HepG2 (cell line): ENCODE results near the gene ZNF740. TPM values are rescaled to one million over a fixed set of nuclear protein-coding genes. Genes with fewer than 3 reads are reported as not detected.
A peak's percentile ranks its signal among the peaks of the same experiment; 100 is the strongest.

Source experiments
- ATAC-seq: fragments of 200-7000 bp; cut with Tn5 transposase; 3 replicates; pipeline ENCODE4 v1.9.1; 2020; ENCODE audit warnings: mild to moderate bottlenecking, moderate library complexity
- BruUV-seq: library from RNA; stranded (reverse); fragments of 400-500 nt; replicated peaks from 2 replicates; lab custom pipeline; 2021; lab: Mats Ljungman, UMichigan
- CTCF ChIA-PET: fragments of 300-600 bp; formaldehyde crosslinking; extraction: SDS; loops from one replicate; lab custom pipeline; 2021; ENCODE audit warnings: low total read pairs, inconsistent platforms, low intra/inter-chr PET ratio; lab: Yijun Ruan, JAX
- POLR2A ChIA-PET: fragments of 350-600 bp; sonication (Branson Sonifier 250); formaldehyde crosslinking; loops from one replicate; lab custom pipeline; 2020; ENCODE audit warnings: antibody characterized with exemption, inconsistent platforms; lab: Yijun Ruan, JAX
- DNase-seq: peaks from one replicate; pipeline ENCODE4 v3.0.0-alpha.2; 2015; ENCODE audit warnings: low spot score
- FAIRE-seq: peaks from 3 replicates; lab custom pipeline; 2011; peaks lifted over from hg19 to GRCh38; lab: Jason Lieb, UNC
- H2AFZ ChIP-seq: one replicate; pipeline ENCODE4 v1.6.1; 2011; ENCODE audit warnings: low read length, inconsistent platforms
- H3K27ac ChIP-seq: fragments of 300-600 bp; 3 replicates; pipeline ENCODE4 v1.8.0; 2011; ENCODE audit warnings: mixed run types, mild to moderate bottlenecking, mixed read lengths, low read length, inconsistent platforms; ENCODE audit not compliant: insufficient read depth; ENCODE audit errors: extremely low read length
- H3K27me3 ChIP-seq, 2 experiments: fragments of 200-600 bp in 1 of 2; 2 replicates in 1 of 2; 3 replicates in 1 of 2; pipeline versions ENCODE4 v1.6.0 to v1.8.0; 2011; ENCODE audit warnings: low read length in 2 of 2, mild to moderate bottlenecking in 2 of 2, moderate library complexity in 2 of 2, inconsistent platforms in 1 of 2; ENCODE audit not compliant: insufficient read depth in 2 of 2, control insufficient read depth in 1 of 2
- H3K36me3 ChIP-seq, 2 experiments: fragments of 200-600 bp in 1 of 2; replicated peaks in 1 of 2; 2 replicates in 1 of 2; 3 replicates in 1 of 2; pipeline versions ENCODE4 v1.5.1 to v1.8.0; 2011; ENCODE audit warnings: low read length in 2 of 2, inconsistent platforms in 1 of 2; ENCODE audit not compliant: insufficient read depth in 2 of 2, control insufficient read depth in 1 of 2
- H3K4me1 ChIP-seq: 2 replicates; pipeline ENCODE4 v1.5.1; 2012; ENCODE audit warnings: low read length, inconsistent platforms; ENCODE audit not compliant: insufficient read depth
- H3K4me2 ChIP-seq: 2 replicates; pipeline ENCODE4 v1.6.0; 2011; ENCODE audit warnings: low read depth, low read length, inconsistent platforms
- H3K4me3 ChIP-seq, 3 experiments: fragments of 200-600 bp in 1 of 3; sonication (generic), shearing (Covaris generic) in 1 of 3; replicated peaks in 1 of 3; 2 replicates each; pipeline ENCODE4 v1.5.1; 2011 to 2016; ENCODE audit warnings: low read length in 3 of 3, inconsistent platforms in 2 of 3, low read depth in 2 of 3, mild to moderate bottlenecking in 2 of 3, control low read depth in 1 of 3, mixed read lengths in 1 of 3; ENCODE audit not compliant: insufficient read depth in 1 of 3
- H3K79me2 ChIP-seq: one replicate; pipeline ENCODE4 v1.6.1; 2011; ENCODE audit warnings: low read length, inconsistent platforms; ENCODE audit not compliant: insufficient read depth
- H3K9ac ChIP-seq: 2 replicates; pipeline ENCODE4 v1.6.0; 2011; ENCODE audit warnings: mild to moderate bottlenecking, low read depth, low read length, inconsistent platforms; ENCODE audit not compliant: insufficient read depth
- H3K9me3 ChIP-seq: 2 replicates; pipeline ENCODE4 v1.5.1; 2012; ENCODE audit warnings: mild to moderate bottlenecking, low read length
- H4K20me1 ChIP-seq: 2 replicates; pipeline ENCODE4 v1.6.0; 2011; ENCODE audit warnings: inconsistent platforms, mild to moderate bottlenecking, low read length, moderate library complexity; ENCODE audit not compliant: insufficient read depth
- EEA1 ChIP-seq: sonication (generic); formaldehyde crosslinking; IDR thresholded peaks from 2 replicates; pipeline ENCODE4 v1.5.1; 2020; ENCODE audit warnings: mild to moderate bottlenecking, missing genetic modification reagents, borderline replicate concordance
- FOXA1 ChIP-seq, 2 experiments: fragments of 450-650 bp in 1 of 2; sonication (generic) in 1 of 2; formaldehyde crosslinking in 1 of 2; IDR thresholded peaks; 2 replicates each; pipeline versions ENCODE4 v1.4.0 to v1.6.1; 2016 to 2020; ENCODE audit warnings: missing genetic modification reagents in 1 of 2
- FOXA3 ChIP-seq: IDR thresholded peaks from 2 replicates; pipeline ENCODE4 v1.6.1; 2016; ENCODE audit warnings: missing genetic modification reagents, missing compliant biosample characterization
- SUZ12 ChIP-seq: fragments of 150-350 bp; IDR thresholded peaks from 2 replicates; pipeline ENCODE4 v1.6.1; 2014; ENCODE audit warnings: low read depth, low read length
- ZNF12 ChIP-seq: sonication (generic); formaldehyde crosslinking; IDR thresholded peaks from 2 replicates; pipeline ENCODE4 v1.5.0; 2020; ENCODE audit warnings: missing genetic modification reagents
- WGBS: methylation state at CpG from one replicate; pipeline ENCODE4 v1.1.6; 2017; ENCODE audit warnings: low lambda C conversion rate; 5-methylcytosine and 5-hydroxymethylcytosine counted together
- in situ Hi-C: cut with HindIII; loops from 2 replicates; pipeline ENCODE4 v1.10.0; 2017; ENCODE audit warnings: low pct_unique_long_range_greater_than_20kb; ENCODE audit not compliant: extremely low pct_ligation_motif_present
- intact Hi-C: fragments of 100-400 bp; cut with micrococcal nuclease; formaldehyde crosslinking; loops from one replicate; pipeline ENCODE4 v1.10.0; 2022; ENCODE audit not compliant: unreplicated experiment
- polyA plus RNA-seq, 8 experiments: library from polyadenylated mRNA; depleted of rRNA in 3 of 8; stranded (reverse) in 7 of 8; unstranded in 1 of 8; fragments of >200 nt; fragmentation: Illumina TruSeq in 4 of 8; extraction: Trizol in 4 of 8; gene quantifications; 2 replicates each; pipeline versions ENCODE4 v1.2.1 to v1.2.3, GENCODE V29; 2011 to 2016; ENCODE audit warnings: low read depth in 4 of 8, missing spikeins in 1 of 8, mixed read lengths in 1 of 8; ENCODE audit not compliant: insufficient read depth in 1 of 8
- total RNA-seq, 5 experiments: library from RNA; depleted of rRNA; stranded (reverse); fragments of >200 nt; fragmentation: Illumina TruSeq; extraction: Trizol; gene quantifications; 2 replicates each; pipeline ENCODE4 v1.2.3, GENCODE V29; 2016; ENCODE audit warnings: low read depth in 1 of 5
- TF ChIP-seq, protein P1 (sequence below): sonication (generic); formaldehyde crosslinking; IDR thresholded peaks from one replicate; pipeline ENCODE4 v1.5.1; 2020; ENCODE audit warnings: mild to moderate bottlenecking, missing genetic modification reagents; ENCODE audit errors: not compliant biosample characterization
- TF ChIP-seq, protein P2 (sequence below): IDR thresholded peaks from 2 replicates; pipeline ENCODE4 v1.6.1; 2016; ENCODE audit warnings: missing compliant biosample characterization, missing genetic modification reagents, borderline replicate concordance

Gene ZNF740
- total and polyA plus RNA-seq, 2 of the 13 experiments (the other 11 are each of a cell fraction or from before 2014, with no cell fraction given): 16.9 to 19.0 TPM

DNA sequence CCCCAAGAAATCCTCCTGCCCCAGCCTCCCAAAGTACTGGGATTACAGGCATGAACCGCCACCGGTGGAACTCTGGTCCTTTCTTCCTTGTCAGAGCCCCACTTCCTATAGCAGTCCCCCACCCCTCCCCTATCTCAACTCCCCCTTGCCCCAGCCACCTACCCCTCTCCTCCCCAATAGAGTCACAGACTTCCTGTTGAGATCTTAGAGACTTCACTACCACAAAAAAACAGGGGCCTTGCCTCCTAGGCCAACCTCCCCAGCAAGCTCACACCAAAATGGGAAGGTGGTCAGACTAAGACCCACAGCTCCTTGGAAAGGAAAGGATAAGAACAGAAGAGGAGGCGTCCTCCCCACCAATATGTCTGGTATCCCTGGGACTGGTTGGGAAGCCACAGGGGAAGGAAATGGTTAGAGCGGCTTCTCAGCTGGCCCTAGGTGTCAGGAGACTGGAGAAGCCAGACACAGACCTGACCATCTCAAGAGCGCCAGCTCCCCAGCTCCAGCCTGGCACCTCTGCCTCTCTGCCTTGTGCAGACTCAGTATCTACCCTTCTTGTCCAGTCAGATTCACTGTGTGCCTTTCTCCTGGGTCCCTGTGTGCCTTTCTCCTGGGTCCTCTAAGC lies 18.1 kb downstream of the ZNF740 start (continued):
- TF ChIP-seq, protein P1, sequence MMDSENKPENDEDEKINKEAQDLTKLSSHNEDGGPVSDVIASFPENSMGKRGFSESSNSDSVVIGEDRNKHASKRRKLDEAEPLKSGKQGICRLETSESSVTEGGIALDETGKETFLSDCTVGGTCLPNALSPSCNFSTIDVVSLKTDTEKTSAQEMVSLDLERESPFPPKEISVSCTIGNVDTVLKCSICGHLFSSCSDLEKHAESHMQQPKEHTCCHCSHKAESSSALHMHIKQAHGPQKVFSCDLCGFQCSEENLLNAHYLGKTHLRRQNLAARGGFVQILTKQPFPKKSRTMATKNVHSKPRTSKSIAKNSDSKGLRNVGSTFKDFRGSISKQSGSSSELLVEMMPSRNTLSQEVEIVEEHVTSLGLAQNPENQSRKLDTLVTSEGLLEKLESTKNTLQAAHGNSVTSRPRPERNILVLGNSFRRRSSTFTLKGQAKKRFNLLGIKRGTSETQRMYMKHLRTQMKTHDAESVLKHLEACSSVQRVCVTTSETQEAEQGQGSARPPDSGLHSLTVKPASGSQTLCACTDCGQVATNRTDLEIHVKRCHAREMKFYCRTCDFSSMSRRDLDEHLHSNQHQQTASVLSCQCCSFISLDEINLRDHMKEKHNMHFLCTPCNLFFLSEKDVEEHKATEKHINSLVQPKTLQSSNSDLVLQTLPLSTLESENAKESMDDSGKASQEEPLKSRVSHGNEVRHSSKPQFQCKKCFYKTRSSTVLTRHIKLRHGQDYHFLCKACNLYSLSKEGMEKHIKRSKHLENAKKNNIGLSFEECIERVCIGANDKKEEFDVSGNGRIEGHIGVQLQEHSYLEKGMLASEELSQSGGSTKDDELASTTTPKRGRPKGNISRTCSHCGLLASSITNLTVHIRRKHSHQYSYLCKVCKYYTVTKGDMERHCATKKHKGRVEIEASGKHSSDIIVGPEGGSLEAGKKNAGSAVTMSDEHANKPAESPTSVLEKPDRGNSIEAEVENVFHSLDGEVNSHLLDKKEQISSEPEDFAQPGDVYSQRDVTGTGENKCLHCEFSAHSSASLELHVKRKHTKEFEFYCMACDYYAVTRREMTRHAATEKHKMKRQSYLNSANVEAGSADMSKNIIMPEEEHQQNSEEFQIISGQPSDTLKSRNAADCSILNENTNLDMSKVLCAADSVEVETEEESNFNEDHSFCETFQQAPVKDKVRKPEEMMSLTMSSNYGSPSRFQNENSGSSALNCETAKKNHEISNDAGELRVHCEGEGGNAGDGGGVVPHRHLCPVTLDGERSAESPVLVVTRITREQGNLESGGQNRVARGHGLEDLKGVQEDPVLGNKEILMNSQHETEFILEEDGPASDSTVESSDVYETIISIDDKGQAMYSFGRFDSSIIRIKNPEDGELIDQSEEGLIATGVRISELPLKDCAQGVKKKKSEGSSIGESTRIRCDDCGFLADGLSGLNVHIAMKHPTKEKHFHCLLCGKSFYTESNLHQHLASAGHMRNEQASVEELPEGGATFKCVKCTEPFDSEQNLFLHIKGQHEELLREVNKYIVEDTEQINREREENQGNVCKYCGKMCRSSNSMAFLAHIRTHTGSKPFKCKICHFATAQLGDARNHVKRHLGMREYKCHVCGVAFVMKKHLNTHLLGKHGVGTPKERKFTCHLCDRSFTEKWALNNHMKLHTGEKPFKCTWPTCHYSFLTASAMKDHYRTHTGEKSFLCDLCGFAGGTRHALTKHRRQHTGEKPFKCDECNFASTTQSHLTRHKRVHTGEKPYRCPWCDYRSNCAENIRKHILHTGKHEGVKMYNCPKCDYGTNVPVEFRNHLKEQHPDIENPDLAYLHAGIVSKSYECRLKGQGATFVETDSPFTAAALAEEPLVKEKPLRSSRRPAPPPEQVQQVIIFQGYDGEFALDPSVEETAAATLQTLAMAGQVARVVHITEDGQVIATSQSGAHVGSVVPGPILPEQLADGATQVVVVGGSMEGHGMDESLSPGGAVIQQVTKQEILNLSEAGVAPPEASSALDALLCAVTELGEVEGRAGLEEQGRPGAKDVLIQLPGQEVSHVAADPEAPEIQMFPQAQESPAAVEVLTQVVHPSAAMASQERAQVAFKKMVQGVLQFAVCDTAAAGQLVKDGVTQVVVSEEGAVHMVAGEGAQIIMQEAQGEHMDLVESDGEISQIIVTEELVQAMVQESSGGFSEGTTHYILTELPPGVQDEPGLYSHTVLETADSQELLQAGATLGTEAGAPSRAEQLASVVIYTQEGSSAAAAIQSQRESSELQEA: no peak
- TF ChIP-seq SUZ12 (no peak), EEA1 (no peak)
- TF ChIP-seq, all 625 proteins: peak for 0

DNA sequence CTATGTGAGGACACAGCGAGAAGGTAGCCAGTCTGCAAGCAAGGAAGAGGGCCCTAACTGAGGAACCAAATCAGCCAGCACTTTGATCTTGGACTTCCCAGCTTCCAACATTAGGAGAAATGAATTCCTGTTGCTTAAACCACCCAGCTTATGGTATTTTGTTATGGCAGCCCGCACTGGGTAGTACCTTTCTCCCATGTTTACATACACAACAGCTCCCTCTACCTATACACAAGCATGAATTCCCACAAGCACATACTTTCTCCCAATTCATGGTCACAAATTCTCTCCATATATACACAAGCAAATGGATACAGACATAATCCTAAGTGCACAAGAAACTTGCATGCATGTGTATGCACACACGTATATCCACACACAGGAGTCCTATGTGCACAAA lies 19.2 kb downstream of the ZNF740 start:
- in situ Hi-C loops: no loop called here
- TF ChIP-seq ZNF12 (CRISPR knock-in tag) (peak; percentile 64; the same call in 1 of the 2 replicates), FOXA1 (IDR thresholded peaks at IDR 0.05) (no peak), FOXA1 (CRISPR knock-in tag; IDR thresholded peaks at IDR 0.05) (peak; percentile 80), FOXA3 (CRISPR knock-in tag) (peak; percentile 79)
- TF ChIP-seq, protein P2, sequence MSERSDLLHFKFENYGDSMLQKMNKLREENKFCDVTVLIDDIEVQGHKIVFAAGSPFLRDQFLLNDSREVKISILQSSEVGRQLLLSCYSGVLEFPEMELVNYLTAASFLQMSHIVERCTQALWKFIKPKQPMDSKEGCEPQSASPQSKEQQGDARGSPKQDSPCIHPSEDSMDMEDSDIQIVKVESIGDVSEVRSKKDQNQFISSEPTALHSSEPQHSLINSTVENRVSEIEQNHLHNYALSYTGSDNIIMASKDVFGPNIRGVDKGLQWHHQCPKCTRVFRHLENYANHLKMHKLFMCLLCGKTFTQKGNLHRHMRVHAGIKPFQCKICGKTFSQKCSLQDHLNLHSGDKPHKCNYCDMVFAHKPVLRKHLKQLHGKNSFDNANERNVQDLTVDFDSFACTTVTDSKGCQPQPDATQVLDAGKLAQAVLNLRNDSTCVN (CRISPR knock-in tag): no peak
- 52% methylated on average over 2 of the region's 3 CpGs for WGBS
- Histone ChIP-seq H3K4me1 (peaks cover 48% of the 10 kb centered on the region), H3K9ac (no peak overlapping the region), H3K4me3 (no peak overlapping the region), H3K4me2 (no peak overlapping the region), H3K36me3 (no peaks in the 10 kb centered on the region), H3K79me2 (no peaks in the 10 kb centered on the region), H4K20me1 (no peaks in the 10 kb centered on the region), H3K9me3 (no peaks in the 10 kb centered on the region), H3K27ac (no peak overlapping the region), H3K27me3 (0 out of 5 replicates have a peak, but pooled peaks cover 0 to 2% of the 10 kb centered on the region in 2 experiments), H2AFZ (no peak overlapping the region)
- intact Hi-C loops: no loop called here
- DNase-seq: no peak
- no peak for ATAC-seq
- CTCF ChIA-PET: no interaction called here
- no TSS peak for BruUV-seq
- FAIRE-seq: no peak
- POLR2A ChIA-PET: no interaction called here
